ENCODE results near the gene IFT43. TPM values are rescaled to one million over a fixed set of nuclear protein-coding genes. Genes with fewer than 3 reads are reported as not detected.

Gene IFT43
- total RNA-seq, 1 donor from 2014 or later, result 8.2 TPM

- Mint-ChIP-seq H3K27me3 (ENCODE audit: low read depth) (no peaks in the 10 kb centered on the region), H3K4me3 (ENCODE audit: low read depth) (no peak overlapping the region), H3K4me1 (ENCODE audit: low read depth) (no peaks in the 10 kb centered on the region), H3K36me3 (ENCODE audit: low read depth) (no peaks in the 10 kb centered on the region), H3K9me3 (no peaks in the 10 kb centered on the region), H3K27ac (no peak overlapping the region)
- no peak for DNase-seq (ENCODE audit: low spot score)
- intact Hi-C loops (cut with micrococcal nuclease), result no loop called here
Observed at GRCh38 chr14:76117789-76118484, 132.4 kb downstream of the IFT43 start.

DNA sequence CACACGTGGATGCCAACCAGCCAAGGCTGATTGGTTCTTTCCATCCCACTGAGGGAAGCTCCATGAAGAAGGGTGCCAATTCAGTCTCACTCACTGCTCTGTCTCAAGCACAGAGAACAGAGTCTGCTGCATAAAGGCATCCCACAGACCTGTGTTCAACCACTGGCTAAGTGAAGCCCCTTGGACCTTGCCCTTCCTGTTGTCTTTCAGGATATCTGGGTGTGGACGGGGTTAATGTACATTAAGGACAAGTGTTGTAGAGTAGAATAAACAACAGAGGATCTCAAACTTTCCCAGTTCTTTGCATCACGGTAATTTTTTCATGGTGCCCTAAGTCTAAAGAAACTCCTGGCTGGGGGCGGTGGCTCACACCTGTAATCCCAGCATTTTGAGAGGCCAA is 133.0 kb downstream of the IFT43 start:
- Mint-ChIP-seq H3K27ac (no peak overlapping the region), H3K4me1 (ENCODE audit: low read depth) (no peaks in the 10 kb centered on the region), H3K4me3 (ENCODE audit: low read depth) (no peak overlapping the region), H3K9me3 (no peaks in the 10 kb centered on the region), H3K36me3 (ENCODE audit: low read depth) (no peaks in the 10 kb centered on the region), H3K27me3 (ENCODE audit: low read depth) (no peaks in the 10 kb centered on the region)
- no peak for DNase-seq (ENCODE audit: low spot score)
- intact Hi-C loops (cut with micrococcal nuclease), result no loop called here

- intact Hi-C loops (cut with micrococcal nuclease), result no loop called here
- H3K27ac Mint-ChIP-seq, result no peak overlapping the region
Observed at GRCh38 chr14:76121089-76121748, 135.7 kb downstream of the IFT43 start.

GRCh38 chr14:76123426-76124225 is 138.1 kb downstream of the IFT43 start:
- intact Hi-C loops (cut with micrococcal nuclease), result no loop called here
- no peak for DNase-seq (ENCODE audit: low spot score)

More at GRCh38 chr14:76121089-76121748, 135.7 kb downstream of the IFT43 start:
- Mint-ChIP-seq H3K36me3 (ENCODE audit: low read depth) (no peaks in the 10 kb centered on the region), H3K4me3 (ENCODE audit: low read depth) (no peak overlapping the region), H3K9me3 (no peaks in the 10 kb centered on the region), H3K4me1 (ENCODE audit: low read depth) (no peaks in the 10 kb centered on the region), H3K27me3 (ENCODE audit: low read depth) (no peaks in the 10 kb centered on the region)
- no peak for DNase-seq (ENCODE audit: low spot score)

DNA sequence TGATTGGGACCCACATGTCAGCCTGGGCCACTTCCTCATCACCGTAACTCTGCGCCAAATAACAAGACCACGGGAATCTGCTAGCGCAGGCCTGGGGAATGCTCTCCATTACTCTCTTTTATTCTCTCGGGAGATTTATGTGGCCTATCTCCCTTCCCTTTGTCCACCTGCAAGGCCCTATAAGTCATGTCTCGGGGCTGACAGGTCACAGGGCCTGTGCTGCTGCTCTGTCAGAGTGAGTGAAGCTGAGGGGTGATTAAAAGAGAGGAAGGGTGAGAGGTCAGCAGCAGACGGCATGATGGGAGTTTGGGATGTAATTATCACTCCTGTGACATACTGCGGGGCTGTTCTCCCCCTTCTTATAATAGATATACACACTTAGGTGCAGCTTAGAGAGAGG is 139.9 kb downstream of the IFT43 start:
- intact Hi-C loops (cut with micrococcal nuclease), result no loop called here
- Mint-ChIP-seq H3K27ac (no peak overlapping the region), H3K36me3 (ENCODE audit: low read depth) (no peaks in the 10 kb centered on the region), H3K4me3 (ENCODE audit: low read depth) (no peak overlapping the region), H3K4me1 (ENCODE audit: low read depth) (no peaks in the 10 kb centered on the region), H3K9me3 (no peaks in the 10 kb centered on the region), H3K27me3 (ENCODE audit: low read depth) (peaks cover 9% of the 10 kb centered on the region)
- no peak for DNase-seq (ENCODE audit: low spot score)

More at GRCh38 chr14:76123426-76124225, 138.1 kb downstream of the IFT43 start:
- H3K4me1 Mint-ChIP-seq (ENCODE audit: low read depth), result no peaks in the 10 kb centered on the region
- peaks cover 2% of the 10 kb centered on the region for H3K27me3 Mint-ChIP-seq (ENCODE audit: low read depth)
- H3K36me3 Mint-ChIP-seq (ENCODE audit: low read depth), result no peaks in the 10 kb centered on the region
- no peaks in the 10 kb centered on the region for H3K9me3 Mint-ChIP-seq
- no peak overlapping the region for H3K4me3 Mint-ChIP-seq (ENCODE audit: low read depth)
- H3K27ac Mint-ChIP-seq, result no peak overlapping the region

- Mint-ChIP-seq H3K36me3 (ENCODE audit: low read depth) (no peaks in the 10 kb centered on the region), H3K4me1 (ENCODE audit: low read depth) (no peaks in the 10 kb centered on the region), H3K9me3 (no peaks in the 10 kb centered on the region), H3K4me3 (ENCODE audit: low read depth) (no peak overlapping the region), H3K27me3 (ENCODE audit: low read depth) (peaks cover 15% of the 10 kb centered on the region), H3K27ac (no peak overlapping the region)
- intact Hi-C loops (cut with micrococcal nuclease), result no loop called here
- no peak for DNase-seq (ENCODE audit: low spot score)
Observed at GRCh38 chr14:76126076-76126475, 140.5 kb downstream of the IFT43 start.

- H3K27ac Mint-ChIP-seq, result no peak overlapping the region
- no peaks in the 10 kb centered on the region for H3K4me1 Mint-ChIP-seq (ENCODE audit: low read depth)
- H3K27me3 Mint-ChIP-seq (ENCODE audit: low read depth), result peaks cover 21% of the 10 kb centered on the region
- no peak for DNase-seq (ENCODE audit: low spot score)
- intact Hi-C loops (cut with micrococcal nuclease), result no loop called here
- no peak overlapping the region for H3K4me3 Mint-ChIP-seq (ENCODE audit: low read depth)
- H3K9me3 Mint-ChIP-seq, result no peaks in the 10 kb centered on the region
- no peaks in the 10 kb centered on the region for H3K36me3 Mint-ChIP-seq (ENCODE audit: low read depth)
Observed at GRCh38 chr14:76129851-76130576, 144.5 kb downstream of the IFT43 start.

- intact Hi-C loops (cut with micrococcal nuclease), result no loop called here
- Mint-ChIP-seq H3K27ac (no peak overlapping the region), H3K9me3 (no peaks in the 10 kb centered on the region), H3K4me3 (ENCODE audit: low read depth) (no peak overlapping the region), H3K4me1 (ENCODE audit: low read depth) (no peaks in the 10 kb centered on the region), H3K36me3 (ENCODE audit: low read depth) (no peaks in the 10 kb centered on the region), H3K27me3 (ENCODE audit: low read depth) (peaks cover 27% of the 10 kb centered on the region)
- DNase-seq (ENCODE audit: low spot score), result no peak
Observed at GRCh38 chr14:76131071-76131965, 145.8 kb downstream of the IFT43 start.

DNA sequence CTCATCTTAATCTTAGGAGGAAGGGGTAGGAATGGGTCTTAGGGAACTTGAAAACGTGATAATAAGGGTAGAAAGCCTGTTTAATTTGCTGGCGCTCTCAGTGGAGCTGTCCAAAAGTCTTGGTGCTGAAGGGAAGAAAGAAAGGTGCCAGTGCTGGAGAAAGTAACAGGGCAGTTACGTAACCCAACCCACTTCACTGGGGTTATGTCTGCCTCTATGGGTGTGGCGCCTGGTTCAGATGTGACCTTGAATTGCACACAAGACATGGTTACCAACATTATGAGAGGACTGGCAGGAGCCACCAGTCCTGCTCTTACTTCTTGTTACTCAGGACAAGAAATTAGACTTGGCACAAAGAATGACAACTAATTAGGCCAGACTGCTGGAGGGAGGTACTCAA is 147.5 kb downstream of the IFT43 start:
- H3K4me1 Mint-ChIP-seq (ENCODE audit: low read depth), result peaks cover 2% of the 10 kb centered on the region
- H3K36me3 Mint-ChIP-seq (ENCODE audit: low read depth), result no peaks in the 10 kb centered on the region
- H3K27ac Mint-ChIP-seq, result no peak overlapping the region
- DNase-seq (ENCODE audit: low spot score), result no peak
- no peak overlapping the region for H3K4me3 Mint-ChIP-seq (ENCODE audit: low read depth)
- intact Hi-C loops (cut with micrococcal nuclease), result no loop called here
- no peaks in the 10 kb centered on the region for H3K9me3 Mint-ChIP-seq
- H3K27me3 Mint-ChIP-seq (ENCODE audit: low read depth), result peaks cover 40% of the 10 kb centered on the region

Other genes starting within 250 kb of the IFT43 start
- gene TGFB3, start 3.8 kb upstream of the IFT43 start, total RNA-seq, result 3.9 and 4.1 TPM in 2 replicates
- 59.1 and 67.3 TPM in 2 replicates for gene GPATCH2L, start 166.2 kb downstream of the IFT43 start, total RNA-seq

All from activated T-helper 2 cell treated with anti-CD3 and anti-CD28 coated beads, Interferon-gamma antibody, Interleukin-2, Interleukin-4, amounts not matched to agents 10 μg/mL and 5 μg/mL and 100 μg/mL, durations not matched to agents 14 hours and 24 hours and 36 hours (primary cell).